Neural crest cell (in vitro differentiated cells): ENCODE results near the gene AHI1. TPM values are rescaled to one million over a fixed set of nuclear protein-coding genes. Genes with fewer than 3 reads are reported as not detected.

ENCODE experiments used
- DNase-seq: peaks from one replicate; pipeline ENCODE4 v3.0.0; 2021; ENCODE audit warnings: low read depth, mixed read lengths, low spot score
- H3K27ac Mint-ChIP-seq: one replicate; pipeline ENCODE4 v1.8.0; 2021; ENCODE audit warnings: mild to moderate bottlenecking, mixed read lengths; ENCODE audit not compliant: unreplicated experiment
- H3K27me3 Mint-ChIP-seq: 2 replicates; pipeline ENCODE4 v1.8.0; 2021; ENCODE audit warnings: low read depth, mild to moderate bottlenecking, mixed read lengths
- H3K36me3 Mint-ChIP-seq: 2 replicates; pipeline ENCODE4 v1.8.0; 2021; ENCODE audit warnings: low read depth, mild to moderate bottlenecking, mixed read lengths
- H3K4me1 Mint-ChIP-seq: 2 replicates; pipeline ENCODE4 v1.8.0; 2021; ENCODE audit warnings: mixed read lengths
- H3K4me3 Mint-ChIP-seq: one replicate; pipeline ENCODE4 v1.8.0; 2021; ENCODE audit warnings: mild to moderate bottlenecking, mixed read lengths
- H3K9me3 Mint-ChIP-seq: 2 replicates; pipeline ENCODE4 v1.8.0; 2021; ENCODE audit warnings: mixed read lengths
- CTCF ChIP-seq: fragments of 200-600 bp; sonication (generic); conservative IDR thresholded peaks from 2 replicates; pipeline ENCODE4 v1.5.0; 2021; ENCODE audit warnings: antibody characterized with exemption, mild to moderate bottlenecking
- total RNA-seq: library from RNA; stranded (reverse); gene quantifications from 2 replicates; pipeline ENCODE4 v1.2.1, GENCODE V29; 2021

The AHI1 gene
- total RNA-seq, 1 donor from 2014 or later: 27.6 TPM

GRCh38 chr6:135328136-135328535 lies 169.4 kb downstream of the AHI1 start:
- Mint-ChIP-seq H3K4me1 (no peaks in the 10 kb centered on the region), H3K9me3 (no peaks in the 10 kb centered on the region), H3K4me3 (no peak overlapping the region), H3K36me3 (peaks cover 4% of the 10 kb centered on the region), H3K27ac (no peak overlapping the region), H3K27me3 (no peaks in the 10 kb centered on the region)
- no peak for DNase-seq
- TF ChIP-seq CTCF: no peak

GRCh38 chr6:135325624-135326424 lies 171.7 kb downstream of the AHI1 start:
- no peak overlapping the region for H3K27ac Mint-ChIP-seq
- no peaks in the 10 kb centered on the region for H3K4me1 Mint-ChIP-seq
- no peaks in the 10 kb centered on the region for H3K27me3 Mint-ChIP-seq
- peaks cover 4% of the 10 kb centered on the region for H3K36me3 Mint-ChIP-seq
- no peak for TF ChIP-seq CTCF
- H3K9me3 Mint-ChIP-seq: no peaks in the 10 kb centered on the region
- DNase-seq: no peak
- no peak overlapping the region for H3K4me3 Mint-ChIP-seq

- H3K27me3 Mint-ChIP-seq: no peaks in the 10 kb centered on the region
- H3K36me3 Mint-ChIP-seq: peaks cover 4% of the 10 kb centered on the region
- DNase-seq: no peak
- no peaks in the 10 kb centered on the region for H3K4me1 Mint-ChIP-seq
- no peak overlapping the region for H3K27ac Mint-ChIP-seq
- TF ChIP-seq CTCF: no peak
- H3K4me3 Mint-ChIP-seq: no peak overlapping the region
- no peaks in the 10 kb centered on the region for H3K9me3 Mint-ChIP-seq
Observed at GRCh38 chr6:135324531-135324930, 173.0 kb downstream of the AHI1 start.

- no peaks in the 10 kb centered on the region for H3K9me3 Mint-ChIP-seq
- H3K27ac Mint-ChIP-seq: no peak overlapping the region
- TF ChIP-seq CTCF: no peak
- H3K4me3 Mint-ChIP-seq: no peak overlapping the region
- no peak for DNase-seq
- H3K4me1 Mint-ChIP-seq: no peaks in the 10 kb centered on the region
- H3K36me3 Mint-ChIP-seq: peaks cover 4% of the 10 kb centered on the region
- no peaks in the 10 kb centered on the region for H3K27me3 Mint-ChIP-seq
Observed at GRCh38 chr6:135323979-135324378, 173.6 kb downstream of the AHI1 start.

- Mint-ChIP-seq H3K36me3 (peaks cover 4% of the 10 kb centered on the region), H3K27me3 (no peaks in the 10 kb centered on the region), H3K27ac (no peak overlapping the region), H3K4me3 (no peak overlapping the region), H3K9me3 (no peaks in the 10 kb centered on the region), H3K4me1 (no peaks in the 10 kb centered on the region)
- TF ChIP-seq CTCF: no peak
- no peak for DNase-seq
Observed at GRCh38 chr6:135323202-135323668, 174.3 kb downstream of the AHI1 start.
